Ishikawa (cell line): ENCODE data around the gene GSC.

Experiments
- CEBPB ChIP-seq: IDR thresholded peaks from 2 replicates; pipeline ENCODE4 v1.6.1; 2012
- CREB1 ChIP-seq: IDR thresholded peaks from 2 replicates; pipeline ENCODE4 v1.6.1; 2012; ENCODE audit warnings: low read depth
- EGR1 ChIP-seq: IDR thresholded peaks from 2 replicates; pipeline ENCODE4 v1.6.1; 2012
- EP300 ChIP-seq: IDR thresholded peaks from 2 replicates; pipeline ENCODE4 v1.6.1; 2012; ENCODE audit warnings: borderline replicate concordance
- FOXM1 ChIP-seq: IDR thresholded peaks from 2 replicates; pipeline ENCODE4 v1.6.1; 2012; ENCODE audit warnings: low read depth, borderline replicate concordance
- MAX ChIP-seq: IDR thresholded peaks from 2 replicates; pipeline ENCODE4 v1.6.1; 2012
- NFIC ChIP-seq: IDR thresholded peaks from 2 replicates; pipeline ENCODE4 v1.6.1; 2012
- RAD21 ChIP-seq: IDR thresholded peaks from 2 replicates; pipeline ENCODE4 v1.6.1; 2012; ENCODE audit warnings: low read depth
- REST ChIP-seq: IDR thresholded peaks from 2 replicates; pipeline ENCODE4 v1.6.1; 2012; ENCODE audit warnings: low read depth, mild to moderate bottlenecking
- TAF1 ChIP-seq: IDR thresholded peaks from 2 replicates; pipeline ENCODE4 v1.6.1; 2012; ENCODE audit warnings: low read depth, mild to moderate bottlenecking
- TCF12 ChIP-seq: IDR thresholded peaks from 2 replicates; pipeline ENCODE4 v1.6.1; 2012; ENCODE audit warnings: low read depth
- TEAD4 ChIP-seq: IDR thresholded peaks from 2 replicates; pipeline ENCODE4 v1.6.1; 2012
- USF1 ChIP-seq: IDR thresholded peaks from 2 replicates; pipeline ENCODE4 v1.6.1; 2012
- YY1 ChIP-seq: IDR thresholded peaks from 2 replicates; pipeline ENCODE4 v1.6.1; 2012; ENCODE audit warnings: low read depth
- ZBTB7A ChIP-seq: IDR thresholded peaks from 2 replicates; pipeline ENCODE4 v1.6.1; 2012; ENCODE audit warnings: low read depth

The GSC gene

GRCh38 chr14:94724993-94725392, 44.9 kb downstream of the GSC start:
- TF ChIP-seq CEBPB (no peak), MAX (no peak), YY1 (no peak), RAD21 (no peak), NFIC (no peak), ZBTB7A (no peak), USF1 (no peak), TCF12 (no peak), FOXM1 (no peak), REST (no peak), EP300 (no peak), TEAD4 (no peak), TAF1 (no peak)

- TF ChIP-seq CEBPB (no peak), TCF12 (no peak), EGR1 (no peak), ZBTB7A (no peak), USF1 (no peak), CREB1 (no peak), FOXM1 (no peak), YY1 (no peak), RAD21 (no peak), NFIC (no peak), MAX (no peak), REST (no peak), TAF1 (no peak), EP300 (no peak), TEAD4 (no peak)
Measured at GRCh38 chr14:94722397-94722796, 47.5 kb downstream of the GSC start.
